T-helper 1 cell treated with Interleukin-12 subunit alpha and Interleukin-12 subunit beta and Interleukin-4 antibody, amounts not matched to agents 30 ng/mL and 1 ng/mL, for 36 hours (primary cell): ENCODE measurements around the gene MBD6. TPM values are rescaled to one million over a fixed set of nuclear protein-coding genes. Genes with fewer than 3 reads are reported as not detected.
"Not testable (repeated sequence)": the region's sequence is repeated elsewhere in the genome, so short reads cannot be mapped to it uniquely, and the experiment has no call there.

ENCODE experiments used
- intact Hi-C: fragments of 100-400 bp; cut with micrococcal nuclease; formaldehyde crosslinking; loops from one replicate; pipeline ENCODE4 v1.15.1; 2024
- total RNA-seq: library from RNA; stranded (reverse); gene quantifications from 2 replicates; pipeline ENCODE4 v1.2.3, GENCODE V29; 2022

Gene MBD6
- total RNA-seq, 1 donor from 2014 or later, result 84.8 TPM

DNA sequence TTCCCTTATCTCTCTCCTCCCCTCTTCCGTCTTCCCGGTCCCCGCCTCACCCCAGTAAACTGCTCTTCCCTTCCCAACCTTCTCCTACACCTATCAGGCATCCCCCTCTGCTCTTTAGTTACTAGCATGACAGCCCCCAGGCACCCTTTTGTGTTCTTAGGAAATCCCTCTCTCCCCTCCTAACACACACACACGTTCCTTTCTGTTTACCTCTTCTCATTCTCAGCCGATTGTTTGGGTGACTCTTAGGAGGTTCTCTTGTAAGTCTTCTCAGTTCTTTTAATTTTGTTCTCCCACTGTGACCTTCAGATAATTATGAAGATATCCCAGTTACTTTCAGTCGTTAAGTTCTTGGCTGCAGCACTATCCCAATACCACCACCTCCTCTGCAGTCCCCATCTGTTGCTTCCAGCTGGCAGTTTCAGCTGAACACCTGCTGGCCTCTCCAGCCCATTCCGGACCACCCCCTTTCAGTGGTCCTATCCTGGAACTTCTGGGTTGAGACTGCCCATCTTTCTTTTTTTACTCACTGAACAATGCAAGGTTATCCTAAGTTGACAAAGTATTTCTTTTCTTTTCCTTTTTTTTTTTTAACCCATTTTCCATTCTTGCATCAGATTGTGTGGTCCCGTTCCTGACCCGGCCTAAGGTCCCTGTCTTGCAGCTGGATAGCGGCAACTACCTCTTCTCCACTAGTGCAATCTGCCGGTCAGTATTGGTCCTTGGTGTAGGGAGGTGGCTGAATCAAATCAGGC is 34.0 kb upstream of the MBD6 start:
- intact Hi-C loops, result no loop called here

DNA sequence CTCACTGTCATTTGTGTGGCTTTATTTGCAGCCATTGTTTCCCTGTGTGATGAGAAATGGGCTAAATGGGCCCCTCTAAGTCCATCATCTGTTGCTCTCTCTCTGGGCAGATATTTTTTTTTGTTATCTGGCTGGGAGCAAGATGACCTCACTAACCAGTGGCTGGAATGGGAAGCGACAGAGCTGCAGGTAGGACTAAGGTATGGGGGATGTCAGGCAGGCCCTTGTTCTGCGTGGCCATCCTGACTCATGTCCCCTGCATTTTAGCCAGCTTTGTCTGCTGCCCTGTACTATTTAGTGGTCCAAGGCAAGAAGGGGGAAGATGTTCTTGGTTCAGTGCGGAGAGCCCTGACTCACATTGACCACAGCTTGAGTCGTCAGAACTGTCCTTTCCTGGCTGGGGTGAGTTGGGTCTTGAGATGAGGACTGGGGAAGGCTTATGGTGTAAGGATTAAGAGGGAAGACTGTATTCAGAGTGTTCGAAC is 33.4 kb upstream of the MBD6 start:
- intact Hi-C loops, result no loop called here

DNA sequence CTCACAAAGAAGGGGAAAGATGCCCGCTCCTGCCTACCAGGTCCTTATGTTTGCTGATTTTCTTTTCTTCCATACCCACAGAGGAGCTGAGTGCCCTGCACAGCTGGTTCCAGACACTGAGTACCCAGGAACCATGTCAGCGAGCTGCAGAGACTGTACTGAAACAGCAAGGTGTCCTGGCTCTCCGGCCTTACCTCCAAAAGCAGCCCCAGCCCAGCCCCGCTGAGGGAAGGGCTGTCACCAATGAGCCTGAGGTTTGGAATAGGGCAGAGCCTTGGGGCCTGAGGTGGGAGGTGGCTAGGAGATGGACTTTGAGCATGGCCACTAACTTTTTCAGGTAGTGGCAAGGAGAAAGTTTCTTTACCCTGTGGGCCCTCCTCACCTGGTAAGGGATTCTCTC is 32.5 kb upstream of the MBD6 start:
- intact Hi-C loops, result no loop called here

DNA sequence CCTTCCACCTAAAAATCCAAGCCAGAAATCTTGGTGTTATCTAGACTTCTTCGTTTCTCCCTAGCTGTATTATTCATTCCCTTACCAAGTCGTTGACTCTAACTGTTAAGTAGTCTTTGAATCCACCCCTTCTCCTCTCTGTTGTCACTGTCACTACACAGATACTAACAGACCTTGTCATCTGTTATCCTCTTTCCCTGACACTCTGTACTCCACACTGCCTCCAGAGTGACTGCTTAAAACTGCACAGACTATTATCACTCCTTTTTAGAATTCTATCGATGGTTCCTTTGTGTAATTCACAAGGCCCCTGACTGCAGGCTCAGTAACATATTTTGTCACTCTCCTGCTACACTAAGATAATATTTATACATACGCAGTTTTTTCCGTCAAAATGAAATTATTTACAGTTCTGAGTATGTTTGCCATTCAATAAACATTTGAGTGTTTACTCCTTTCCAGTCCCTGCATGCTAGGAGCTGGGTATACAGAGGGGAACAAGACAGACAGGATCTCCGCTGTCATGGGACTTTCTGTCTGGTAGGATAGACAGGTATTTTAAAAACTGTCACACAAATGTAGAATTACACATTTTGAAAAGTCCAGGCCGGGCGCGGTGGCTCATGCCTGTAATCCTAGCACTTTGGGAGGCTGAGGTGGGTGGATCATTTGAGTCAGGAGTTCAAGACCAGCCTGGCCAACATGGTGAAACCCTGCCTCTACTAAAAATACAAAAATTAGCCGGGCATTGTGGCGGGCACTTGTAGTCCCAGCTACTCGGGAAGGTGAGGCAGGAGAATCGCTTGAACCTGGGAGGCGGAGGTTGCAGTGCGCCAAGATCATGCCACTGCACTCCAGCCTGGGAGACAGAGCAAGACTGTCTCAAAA is 31.0 kb upstream of the MBD6 start:
- intact Hi-C loops, result no loop called here

DNA sequence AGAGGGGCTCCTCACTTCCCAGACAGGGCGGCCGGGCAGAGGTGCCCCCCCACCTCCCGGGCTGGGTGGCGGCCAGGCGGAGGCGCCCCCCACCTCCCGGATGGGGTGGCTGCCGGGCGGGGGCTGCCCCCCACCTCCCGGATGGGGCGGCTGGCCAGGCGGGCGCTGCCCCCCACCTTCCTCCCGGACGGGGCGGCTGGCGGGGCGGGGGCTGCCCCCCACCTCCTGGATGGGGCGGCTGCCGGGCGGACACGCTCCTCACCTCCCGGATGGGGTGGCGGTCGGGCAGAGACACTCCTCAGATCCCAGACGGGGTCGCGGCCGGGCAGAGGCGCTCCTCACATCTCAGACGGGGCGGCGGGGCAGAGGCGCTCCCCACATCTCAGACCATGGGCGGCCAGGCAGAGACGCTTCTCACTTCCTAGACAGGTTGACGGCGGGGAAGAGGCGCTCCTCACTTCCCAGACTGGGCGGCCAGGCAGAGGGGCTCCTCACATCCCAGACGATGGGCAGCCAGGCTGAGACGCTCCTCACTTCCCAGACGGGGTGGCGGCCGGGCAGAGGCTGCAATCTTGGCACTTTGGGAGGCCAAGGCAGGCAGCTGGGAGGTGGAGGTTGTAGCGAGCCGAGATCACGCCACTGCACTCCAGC is 27.4 kb upstream of the MBD6 start:
- intact Hi-C loops, result not testable (repeated sequence)

DNA sequence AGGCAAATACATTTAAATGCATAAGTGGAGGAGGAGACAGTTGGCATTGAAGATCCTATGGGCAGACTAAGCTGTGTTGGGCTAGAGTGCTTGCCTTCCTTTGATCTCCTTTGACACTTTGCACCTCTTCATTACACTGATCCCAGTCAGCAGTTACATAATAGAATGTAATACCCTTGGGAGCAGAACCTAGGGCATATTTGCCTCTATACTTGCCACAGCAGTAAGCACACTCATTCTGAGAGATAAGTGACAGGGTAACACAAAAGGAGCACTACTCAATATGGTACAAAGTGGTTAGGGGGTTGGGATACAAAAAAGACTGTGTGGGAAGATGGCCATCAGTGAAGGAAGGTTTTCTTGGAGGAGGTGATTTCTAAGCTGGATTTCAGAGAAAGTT is 25.8 kb upstream of the MBD6 start:
- intact Hi-C loops, result no loop called here

DNA sequence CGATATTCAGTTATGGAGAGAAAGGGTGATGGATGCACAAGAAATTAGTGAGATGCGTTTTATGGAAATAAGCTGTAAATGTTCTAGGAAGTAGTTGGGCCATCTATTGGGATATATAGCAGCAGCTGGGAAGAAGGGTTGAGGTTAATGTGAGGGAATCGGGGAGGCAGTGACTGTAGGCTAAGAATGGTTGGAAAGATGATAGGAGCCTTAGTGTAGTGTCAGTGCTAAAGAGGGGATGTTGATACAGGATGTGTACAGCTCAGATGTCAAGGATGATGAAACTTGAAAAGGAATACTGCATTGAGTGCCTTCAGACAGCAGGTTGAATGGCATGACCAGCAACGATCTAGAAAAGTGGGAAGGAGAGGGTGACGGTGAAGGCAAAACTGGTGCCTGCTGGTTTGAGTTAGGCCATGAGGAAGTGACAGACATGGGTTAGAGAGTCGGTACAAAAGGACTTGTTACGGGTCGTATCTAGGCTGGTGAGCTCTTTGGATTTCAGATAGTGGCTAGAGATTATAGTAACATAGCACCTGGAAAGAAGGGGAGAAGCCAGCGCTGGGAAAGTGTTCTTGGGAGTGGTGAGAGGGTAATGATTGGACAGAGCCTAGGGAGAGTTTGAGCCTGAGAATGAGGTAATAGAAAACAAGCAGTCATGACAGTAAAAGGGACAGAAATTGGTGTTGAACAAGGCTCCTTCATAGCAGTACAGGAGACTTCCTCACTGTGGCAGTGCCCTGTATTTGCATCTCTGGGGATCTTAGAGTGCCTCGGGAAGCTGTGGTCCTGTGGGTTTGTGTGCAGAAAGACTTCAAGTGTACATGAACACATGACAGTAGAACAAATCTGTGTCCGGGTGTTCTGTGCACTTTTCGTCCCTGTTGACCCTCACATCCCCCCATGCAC is 25.1 kb upstream of the MBD6 start:
- intact Hi-C loops, result no loop called here

DNA sequence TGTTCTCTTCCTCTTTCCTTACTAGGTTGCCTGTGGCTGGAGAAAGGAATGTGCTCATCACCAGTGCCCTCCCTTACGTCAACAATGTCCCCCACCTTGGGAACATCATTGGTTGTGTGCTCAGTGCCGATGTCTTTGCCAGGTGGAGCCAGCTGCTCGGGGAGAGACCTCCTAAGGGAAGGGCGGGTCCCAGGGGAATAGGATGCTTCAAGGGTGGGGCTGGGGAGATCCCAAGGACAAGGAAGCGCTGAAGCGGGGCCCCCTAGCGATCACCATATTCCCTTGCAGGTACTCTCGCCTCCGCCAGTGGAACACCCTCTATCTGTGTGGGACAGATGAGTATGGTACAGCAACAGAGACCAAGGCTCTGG is 24.5 kb upstream of the MBD6 start:
- intact Hi-C loops, result no loop called here

DNA sequence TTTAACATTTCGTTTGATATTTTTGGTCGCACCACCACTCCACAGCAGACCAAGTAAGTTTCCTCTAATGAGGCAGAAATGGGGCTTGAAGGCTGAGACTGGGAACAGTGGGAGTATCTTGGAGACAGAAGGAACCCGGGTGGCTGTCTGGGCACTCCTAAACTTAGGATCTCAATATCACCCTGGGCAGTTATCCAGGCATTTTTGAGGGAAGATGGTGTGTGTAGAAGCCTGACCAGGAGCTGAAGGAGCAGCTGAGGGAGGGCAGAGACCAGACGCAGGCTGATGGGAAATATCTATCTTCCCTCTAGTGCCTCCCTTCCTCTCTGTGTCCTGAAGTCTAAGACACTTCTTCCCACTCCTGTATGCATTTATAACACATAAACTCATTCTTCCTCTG is 24.1 kb upstream of the MBD6 start:
- intact Hi-C loops, result no loop called here

DNA sequence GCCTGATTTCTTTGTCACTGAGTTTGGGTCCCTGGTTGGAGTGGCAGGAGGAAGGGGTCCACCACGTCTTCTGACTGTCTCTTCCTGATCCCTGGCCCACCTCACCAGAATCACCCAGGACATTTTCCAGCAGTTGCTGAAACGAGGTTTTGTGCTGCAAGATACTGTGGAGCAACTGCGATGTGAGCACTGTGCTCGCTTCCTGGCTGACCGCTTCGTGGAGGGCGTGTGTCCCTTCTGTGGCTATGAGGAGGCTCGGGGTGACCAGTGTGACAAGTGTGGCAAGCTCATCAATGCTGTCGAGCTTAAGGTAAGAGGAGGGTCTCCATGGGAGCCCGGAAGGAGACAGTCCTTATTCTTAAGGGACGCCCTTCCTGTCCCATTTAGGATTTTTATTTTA is 22.4 kb upstream of the MBD6 start:
- intact Hi-C loops, result no loop called here

DNA sequence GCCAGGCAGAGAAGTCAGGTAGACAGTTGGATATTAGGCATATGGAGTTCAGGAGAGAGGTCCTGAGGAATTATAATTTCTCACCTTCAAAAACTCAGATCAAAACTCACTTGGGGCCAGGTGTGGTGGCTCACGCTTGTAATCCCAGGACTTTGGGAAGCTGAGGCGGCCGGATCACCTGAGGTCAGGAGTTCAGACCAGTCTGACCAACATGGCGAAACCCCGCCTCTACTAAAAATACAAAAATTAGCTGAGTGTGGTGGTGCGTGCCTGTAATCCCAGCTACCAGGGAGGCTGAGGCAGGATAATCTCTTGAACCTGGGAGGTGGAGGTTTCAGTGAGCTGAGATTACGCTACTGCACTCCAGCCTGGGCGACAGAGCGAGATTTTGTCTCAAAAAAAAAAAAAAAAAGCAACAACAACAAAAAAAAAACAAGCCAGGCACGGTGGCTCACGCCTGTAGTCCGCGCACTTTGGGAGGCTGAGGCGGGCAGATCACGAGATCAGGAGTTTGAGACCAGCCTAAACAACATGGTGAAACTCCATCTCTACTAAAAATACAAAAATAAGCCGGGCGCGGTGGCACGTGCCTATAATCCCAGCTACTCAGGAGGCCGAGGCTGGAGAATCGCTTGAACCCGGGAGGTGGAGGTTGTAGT is 20.2 kb upstream of the MBD6 start:
- intact Hi-C loops, result not testable (repeated sequence)

DNA sequence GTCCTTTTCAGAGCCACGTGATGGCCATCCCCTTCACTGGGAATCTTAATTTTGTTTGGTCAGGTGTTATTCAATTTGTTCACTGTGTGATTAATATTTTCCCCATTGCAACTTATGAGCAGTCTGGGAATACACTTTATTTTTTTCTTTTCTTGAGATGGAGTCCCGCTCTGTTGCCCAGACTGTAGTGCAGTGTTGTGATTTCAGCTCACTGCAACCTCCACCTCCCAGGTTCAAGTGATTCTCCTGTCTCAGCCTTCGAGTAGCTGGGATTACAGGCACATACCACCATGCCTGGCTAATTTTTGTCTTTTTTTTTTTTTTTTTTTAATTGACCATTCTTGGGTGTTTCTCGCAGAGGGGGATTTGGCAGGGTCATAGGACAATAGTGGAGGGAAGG is 16.1 kb upstream of the MBD6 start:
- intact Hi-C loops, result not testable (repeated sequence)

DNA sequence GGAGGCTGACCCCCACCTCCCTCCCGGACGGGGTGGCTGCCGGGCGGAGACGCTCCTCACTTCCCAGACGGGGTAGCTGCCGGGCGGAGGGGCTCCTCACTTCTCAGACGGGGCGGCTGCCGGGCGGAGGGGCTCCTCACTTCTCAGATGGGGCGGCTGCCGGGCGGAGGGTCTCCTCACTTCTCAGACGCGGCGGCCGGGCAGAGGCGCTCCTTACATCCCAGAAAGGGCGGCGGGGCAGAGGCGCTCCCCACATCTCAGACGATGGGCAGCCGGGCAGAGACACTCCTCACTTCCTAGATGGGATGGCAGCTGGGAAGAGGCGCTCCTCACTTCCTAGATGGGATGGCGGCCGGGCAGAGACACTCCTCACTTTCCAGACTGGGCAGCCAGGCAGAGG is 14.8 kb upstream of the MBD6 start:
- intact Hi-C loops, result not testable (repeated sequence)

DNA sequence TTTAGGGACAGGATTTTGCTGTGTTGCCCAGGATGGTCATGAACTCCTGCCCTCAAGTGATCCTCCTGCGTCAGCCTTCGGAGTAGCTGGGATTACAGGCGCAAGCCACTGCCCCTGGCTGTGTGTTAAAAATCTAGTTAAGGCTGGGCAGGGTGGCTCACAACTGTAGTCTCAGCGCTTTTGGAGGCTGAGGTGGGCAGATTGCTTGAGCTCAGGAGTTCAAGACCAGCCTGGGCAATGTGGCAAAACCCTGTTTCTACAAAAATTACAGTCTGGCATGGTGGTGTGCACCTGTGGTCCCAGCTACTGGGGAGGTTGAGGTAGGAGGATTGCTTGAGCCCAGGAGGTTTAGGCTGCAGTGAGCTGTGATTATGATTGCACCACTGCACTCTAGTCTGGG is 11.5 kb upstream of the MBD6 start:
- intact Hi-C loops, result no loop called here

DNA sequence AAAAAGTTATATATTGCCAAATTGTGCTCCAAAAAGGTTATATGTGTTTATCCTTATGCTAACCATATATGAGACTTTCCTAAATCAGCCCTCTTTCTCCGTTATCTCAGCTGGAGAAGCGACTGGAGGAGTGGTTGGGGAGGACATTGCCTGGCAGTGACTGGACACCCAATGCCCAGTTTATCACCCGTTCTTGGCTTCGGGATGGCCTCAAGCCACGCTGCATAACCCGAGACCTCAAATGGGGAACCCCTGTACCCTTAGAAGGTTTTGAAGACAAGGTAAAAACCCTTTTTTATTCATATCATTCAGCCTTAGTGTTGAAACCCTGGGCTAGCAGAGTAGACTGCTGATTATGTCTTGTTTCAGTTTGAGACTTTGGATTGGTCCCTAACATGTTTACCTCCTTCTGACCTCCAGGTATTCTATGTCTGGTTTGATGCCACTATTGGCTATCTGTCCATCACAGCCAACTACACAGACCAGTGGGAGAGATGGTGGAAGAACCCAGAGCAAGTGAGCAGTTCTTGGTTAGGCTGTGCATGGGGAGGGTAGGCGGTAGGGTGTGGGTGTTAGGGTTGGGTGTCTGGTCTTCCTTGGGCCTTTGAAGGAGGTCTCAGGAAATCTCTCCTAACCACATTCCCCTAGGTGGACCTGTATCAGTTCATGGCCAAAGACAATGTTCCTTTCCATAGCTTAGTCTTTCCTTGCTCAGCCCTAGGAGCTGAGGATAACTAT is 10.9 kb upstream of the MBD6 start:
- intact Hi-C loops, result no loop called here

DNA sequence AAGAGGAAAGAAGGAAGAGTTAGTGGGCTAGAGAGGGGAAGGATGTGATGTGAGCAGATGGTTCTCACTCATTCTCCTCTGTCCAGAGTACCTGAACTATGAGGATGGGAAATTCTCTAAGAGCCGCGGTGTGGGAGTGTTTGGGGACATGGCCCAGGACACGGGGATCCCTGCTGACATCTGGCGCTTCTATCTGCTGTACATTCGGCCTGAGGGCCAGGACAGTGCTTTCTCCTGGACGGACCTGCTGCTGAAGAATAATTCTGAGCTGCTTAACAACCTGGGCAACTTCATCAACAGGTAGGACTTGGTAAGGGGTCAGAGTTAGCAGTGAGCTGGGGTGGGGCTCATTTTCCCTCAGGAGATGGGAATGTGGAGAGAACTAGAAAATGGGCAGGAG is 10.0 kb upstream of the MBD6 start:
- intact Hi-C loops, result no loop called here

DNA sequence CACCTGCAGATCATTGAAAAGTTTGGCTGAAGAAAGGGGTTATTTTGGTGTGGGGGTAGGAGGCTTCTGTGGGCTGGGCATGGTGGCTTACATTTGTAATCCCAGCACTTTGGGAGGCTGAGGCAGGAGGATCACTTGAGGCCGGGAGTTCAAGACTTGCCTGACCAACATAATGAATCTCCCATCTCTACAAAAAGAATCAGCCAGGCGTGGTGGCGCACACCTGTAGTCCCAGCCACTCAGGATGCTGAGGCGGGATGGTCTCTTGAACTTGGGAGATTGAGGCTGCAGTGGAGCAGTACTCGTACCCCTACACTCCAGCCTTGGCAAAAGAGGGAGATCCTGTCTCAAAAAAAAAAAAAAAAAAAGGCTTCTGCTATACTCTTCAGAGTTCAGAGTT is 9.4 kb upstream of the MBD6 start:
- intact Hi-C loops, result no loop called here

DNA sequence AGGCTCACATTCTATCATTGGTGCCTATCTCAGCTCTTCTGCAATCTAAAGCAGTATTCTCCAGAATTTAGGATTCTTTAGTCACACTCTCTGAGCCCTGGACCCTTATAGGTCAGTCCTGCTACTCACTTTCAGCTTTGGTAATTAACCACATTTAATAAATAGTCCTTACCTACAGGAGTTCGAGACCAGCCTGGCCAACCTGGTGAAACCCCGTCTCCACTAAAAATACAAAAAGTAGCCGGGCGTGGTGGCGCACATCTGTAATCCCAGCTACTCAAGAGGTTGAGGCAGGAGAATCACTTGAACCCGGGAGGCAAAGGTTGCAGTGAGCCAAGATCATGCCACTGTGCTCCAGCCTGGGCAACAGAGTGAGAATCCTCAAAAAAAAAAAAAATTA is 8.9 kb upstream of the MBD6 start:
- intact Hi-C loops, result not testable (repeated sequence)

DNA sequence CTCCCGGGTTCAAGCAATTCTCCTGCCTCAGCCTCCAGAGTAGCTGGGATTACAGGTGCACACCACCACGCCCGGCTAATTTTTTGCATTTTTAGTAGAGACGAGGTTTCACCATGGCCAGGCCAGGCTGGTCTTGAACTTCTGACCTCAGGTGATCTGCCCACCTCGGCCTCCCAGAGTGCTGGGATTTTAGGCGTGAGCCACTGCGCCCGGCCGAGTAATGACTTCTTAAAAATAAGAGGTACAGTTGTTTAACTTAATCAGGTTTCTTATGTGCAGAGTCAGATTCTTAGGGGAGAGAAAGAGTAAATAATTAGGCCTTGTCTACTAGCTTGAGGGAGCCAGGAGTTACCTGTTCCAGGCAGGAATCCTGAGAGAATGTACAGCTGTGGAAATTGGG is 8.4 kb upstream of the MBD6 start:
- intact Hi-C loops, result not testable (repeated sequence)
